ENCODE data around the gene AKT1. TPM values are rescaled to one million over a fixed set of nuclear protein-coding genes. Genes with fewer than 3 reads are reported as not detected.
A peak's percentile ranks its signal among the peaks of the same experiment; 100 is the strongest.
"Not testable (repeated sequence)": the region's sequence is repeated elsewhere in the genome, so short reads cannot be mapped to it uniquely, and the experiment has no call there.

The AKT1 gene
- polyA plus RNA-seq, 6 donors from 2014 or later, result 6.3 to 22.0 (median 14.1) TPM

DNA sequence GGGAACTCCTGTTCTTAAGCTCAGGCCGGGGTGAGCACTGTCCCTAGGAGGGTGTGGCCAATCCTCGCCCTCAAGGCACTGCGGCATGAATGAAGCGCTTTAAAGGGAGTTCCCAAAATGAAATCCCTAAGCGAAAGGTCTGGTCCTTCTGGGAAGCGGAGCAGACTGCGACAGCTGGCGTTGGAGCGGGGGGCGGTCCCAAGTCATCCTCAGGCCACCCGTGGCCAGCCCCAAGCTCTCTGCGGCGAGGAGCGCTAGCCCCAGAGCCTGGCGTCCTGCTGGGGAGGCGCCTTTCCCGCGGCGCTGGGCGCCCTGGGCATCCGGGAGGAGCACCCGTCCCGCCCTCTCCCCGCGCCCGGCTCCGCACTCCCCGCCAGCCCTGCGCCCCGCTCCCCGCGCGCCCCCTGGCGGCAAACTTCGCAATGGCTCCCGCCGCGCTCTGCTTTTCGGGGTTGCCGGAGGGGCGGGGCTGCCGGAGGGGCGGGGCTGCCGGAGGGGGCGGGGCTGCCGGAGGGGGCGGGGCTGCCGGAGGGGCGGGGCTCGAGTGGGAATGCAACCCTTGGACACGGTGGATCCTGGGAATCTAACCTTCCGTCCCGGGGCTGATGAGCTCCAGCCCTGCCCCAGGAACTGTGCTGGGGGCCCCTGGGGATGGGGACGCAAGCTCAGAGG, 30.8 kb upstream of the AKT1 start:
- Mint-ChIP-seq H3K4me3 (peak overlapping the region; percentile 78 to 93 (median 88)), H3K27me3 (peaks cover 8 to 23% (median 19%) of the 10 kb centered on the region in 3 donors), H3K36me3 (peaks cover 0 to 8% of the 10 kb centered on the region in 2 donors), H3K9me3 (peaks cover 0 to 8% (median 4%) of the 10 kb centered on the region in 7 donors), H3K27ac (peak overlapping the region in 4 of 6 donors; percentile 24 to 81 (median 70)), H3K4me1 (peaks cover 19 to 32% (median 28%) of the 10 kb centered on the region in 3 donors)
- ATAC-seq (ENCODE audit: low read depth in 2 of 2), result peak; percentile 85 to 87
- DNase-seq, result peak; percentile 89

DNA sequence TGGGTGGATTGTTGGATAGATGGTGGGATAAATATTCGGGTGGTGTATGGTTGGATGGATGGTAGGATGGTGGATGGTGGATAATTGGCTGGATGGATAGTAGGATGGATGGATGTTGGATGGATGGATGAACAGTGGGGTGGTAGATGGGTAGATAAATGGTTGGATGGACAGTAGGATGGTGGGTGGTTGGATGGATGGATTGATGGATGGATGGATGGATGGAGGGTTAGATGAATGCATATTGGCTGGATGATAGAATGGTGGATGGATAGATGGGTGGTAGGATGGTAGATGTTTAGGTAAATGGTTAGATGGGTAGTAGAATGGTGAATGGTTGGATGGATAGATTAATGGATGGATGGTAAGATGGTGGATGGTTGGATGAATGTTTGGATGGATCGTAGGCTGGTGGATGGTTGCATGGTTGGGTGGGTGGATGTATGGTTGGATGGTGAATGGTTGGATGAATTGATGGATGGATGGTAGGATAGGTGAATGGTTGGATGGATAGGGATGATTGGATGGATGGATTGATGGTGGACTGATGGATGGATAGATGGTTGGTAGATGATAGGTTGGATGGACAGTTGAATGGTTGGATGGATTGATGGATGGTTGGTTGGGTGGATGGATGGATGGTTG, 28.9 kb upstream of the AKT1 start:
- no peak overlapping the region for H3K27ac Mint-ChIP-seq
- peaks cover 0 to 8% (median 4%) of the 10 kb centered on the region in 7 donors for H3K9me3 Mint-ChIP-seq
- peaks cover 8 to 23% (median 19%) of the 10 kb centered on the region in 3 donors for H3K27me3 Mint-ChIP-seq
- H3K36me3 Mint-ChIP-seq, result peaks cover 0 to 8% of the 10 kb centered on the region in 2 donors
- no peak for DNase-seq
- peaks cover 19 to 32% (median 28%) of the 10 kb centered on the region in 3 donors for H3K4me1 Mint-ChIP-seq
- no peak for ATAC-seq (ENCODE audit: low read depth in 2 of 2)
- H3K4me3 Mint-ChIP-seq, result peak overlapping the region in 6 of 8 donors; percentile 75 to 90 (median 84)

DNA sequence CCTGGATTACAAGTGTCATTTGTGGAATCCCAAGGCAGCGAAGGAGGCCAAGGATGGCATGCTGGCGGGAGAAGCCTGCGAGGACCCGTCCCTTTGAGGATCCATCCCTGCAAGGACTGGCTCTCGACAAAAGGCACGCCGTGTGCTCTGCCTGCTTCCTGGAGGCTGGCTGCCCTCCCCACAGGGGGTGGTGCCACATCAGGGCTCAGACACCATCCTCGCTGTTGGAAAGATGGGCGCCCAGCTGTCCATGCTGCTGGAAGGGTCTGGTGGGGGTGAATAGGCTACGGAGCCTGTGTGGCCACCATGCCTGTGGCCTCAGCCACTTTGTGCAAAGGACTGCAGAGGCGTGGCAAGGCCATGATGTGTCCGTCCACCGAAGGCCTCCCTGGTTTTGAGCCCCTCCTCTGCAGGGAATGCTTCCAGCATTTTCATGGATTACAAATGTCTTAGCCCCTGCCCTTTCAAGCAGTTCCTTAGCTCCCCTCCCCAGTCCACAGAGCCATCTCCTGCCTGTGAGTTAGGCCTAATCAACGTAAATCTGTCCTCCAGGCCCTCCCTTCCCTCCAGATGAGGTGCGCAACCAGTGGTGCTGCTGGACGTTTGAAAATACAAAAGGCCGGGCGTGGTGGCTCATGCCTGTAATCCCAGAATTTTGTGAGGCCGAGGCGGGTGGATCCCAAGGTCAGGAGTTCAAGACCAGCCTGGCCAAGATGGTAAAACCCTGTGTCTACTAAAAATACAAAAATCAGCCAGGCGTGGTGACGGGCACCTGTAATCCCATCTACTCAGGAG, 27.5 kb upstream of the AKT1 start:
- H3K27me3 Mint-ChIP-seq, result peaks cover 8 to 23% (median 19%) of the 10 kb centered on the region in 3 donors
- no peak overlapping the region for H3K27ac Mint-ChIP-seq
- DNase-seq, result no peak
- H3K9me3 Mint-ChIP-seq, result peaks cover 0 to 8% (median 4%) of the 10 kb centered on the region in 7 donors
- H3K4me1 Mint-ChIP-seq, result peaks cover 19 to 36% (median 28%) of the 10 kb centered on the region in 3 donors
- no peak for ATAC-seq (ENCODE audit: low read depth in 2 of 2)
- peaks cover 0 to 8% of the 10 kb centered on the region in 2 donors for H3K36me3 Mint-ChIP-seq
- H3K4me3 Mint-ChIP-seq, result no peak overlapping the region

DNA sequence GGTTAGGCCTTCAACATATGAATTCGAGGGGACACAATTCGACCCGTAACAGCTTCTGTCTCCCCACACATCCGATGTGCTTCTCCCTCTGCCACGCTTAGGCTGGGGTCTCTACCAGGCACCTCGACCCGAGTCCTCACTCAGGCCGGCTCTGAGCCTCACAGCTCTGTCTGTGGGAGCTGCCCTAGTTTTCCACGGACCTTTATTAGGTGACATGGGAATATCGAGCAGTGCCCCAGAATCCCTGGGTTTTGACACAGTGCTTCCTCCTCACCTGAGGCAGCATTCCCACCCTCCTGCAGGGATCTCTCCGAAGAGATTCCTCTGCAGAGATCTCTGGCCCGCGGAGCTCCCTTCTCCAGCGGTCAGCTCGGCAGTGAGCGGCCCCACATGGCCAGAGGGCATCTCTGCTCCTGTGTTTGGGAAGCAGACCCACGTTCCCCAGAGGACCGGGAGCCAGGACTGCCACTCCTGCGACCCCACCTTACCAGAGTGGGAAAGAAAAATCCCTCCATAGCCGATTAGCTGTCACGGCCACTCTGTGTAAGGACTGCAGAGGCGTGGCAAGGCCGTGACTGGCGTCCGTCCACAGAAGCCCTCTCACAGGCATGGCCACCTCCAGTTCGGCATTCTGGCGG, 26.5 kb upstream of the AKT1 start:
- no peak for ATAC-seq (ENCODE audit: low read depth in 2 of 2)
- H3K4me1 Mint-ChIP-seq, result peaks cover 11 to 26% (median 21%) of the 10 kb centered on the region in 3 donors
- no peak overlapping the region for H3K4me3 Mint-ChIP-seq
- peaks cover 0 to 8% of the 10 kb centered on the region in 2 donors for H3K36me3 Mint-ChIP-seq
- peaks cover 8 to 20% (median 19%) of the 10 kb centered on the region in 3 donors for H3K27me3 Mint-ChIP-seq
- H3K27ac Mint-ChIP-seq, result no peak overlapping the region
- peaks cover 0 to 8% (median 4%) of the 10 kb centered on the region in 7 donors for H3K9me3 Mint-ChIP-seq
- no peak for DNase-seq

DNA sequence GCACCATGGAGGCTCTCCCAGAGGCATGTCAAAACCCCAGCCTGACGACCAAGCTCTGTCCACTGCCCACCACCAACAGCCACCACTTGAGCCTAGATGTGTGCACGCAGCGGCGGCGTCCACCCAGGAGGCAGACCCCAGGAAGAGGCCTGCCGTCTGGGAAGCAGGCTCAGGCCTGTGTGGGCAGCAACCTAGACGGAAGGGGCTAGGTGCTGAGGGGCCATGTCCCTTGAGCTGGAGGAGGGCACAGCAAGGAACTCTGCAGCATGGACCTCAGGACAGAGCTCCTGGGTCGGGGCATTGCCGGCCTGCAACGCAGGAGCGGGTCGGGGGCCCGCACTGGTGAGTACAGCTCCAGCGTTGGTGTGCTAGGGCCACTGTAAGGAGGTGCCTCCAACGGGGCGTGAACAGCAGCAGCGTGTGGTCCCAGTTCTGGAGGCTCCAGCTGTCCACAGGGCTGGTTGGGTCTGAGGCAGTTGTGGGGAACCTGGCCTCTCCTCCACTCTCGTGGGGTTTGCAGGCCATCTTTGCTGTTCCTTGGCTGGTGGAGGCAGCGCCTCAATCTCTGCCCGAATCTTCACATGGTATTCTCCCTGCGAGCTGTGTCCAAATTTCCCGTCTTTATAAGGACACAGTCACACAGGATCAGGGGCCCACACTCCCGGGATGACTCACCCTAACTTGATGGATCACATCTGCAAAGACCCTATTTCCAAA, 25.8 kb upstream of the AKT1 start:
- peaks cover 0 to 8% (median 4%) of the 10 kb centered on the region in 7 donors for H3K9me3 Mint-ChIP-seq
- peaks cover 0 to 8% of the 10 kb centered on the region in 2 donors for H3K36me3 Mint-ChIP-seq
- no peak for ATAC-seq (ENCODE audit: low read depth in 2 of 2)
- H3K27ac Mint-ChIP-seq, result peak overlapping the region in 1 of 6 donors; percentile 33
- no peak for DNase-seq
- no peak overlapping the region for H3K4me3 Mint-ChIP-seq
- H3K4me1 Mint-ChIP-seq, result peaks cover 15 to 30% (median 24%) of the 10 kb centered on the region in 3 donors
- H3K27me3 Mint-ChIP-seq, result peaks cover 8 to 19% (median 17%) of the 10 kb centered on the region in 3 donors

DNA sequence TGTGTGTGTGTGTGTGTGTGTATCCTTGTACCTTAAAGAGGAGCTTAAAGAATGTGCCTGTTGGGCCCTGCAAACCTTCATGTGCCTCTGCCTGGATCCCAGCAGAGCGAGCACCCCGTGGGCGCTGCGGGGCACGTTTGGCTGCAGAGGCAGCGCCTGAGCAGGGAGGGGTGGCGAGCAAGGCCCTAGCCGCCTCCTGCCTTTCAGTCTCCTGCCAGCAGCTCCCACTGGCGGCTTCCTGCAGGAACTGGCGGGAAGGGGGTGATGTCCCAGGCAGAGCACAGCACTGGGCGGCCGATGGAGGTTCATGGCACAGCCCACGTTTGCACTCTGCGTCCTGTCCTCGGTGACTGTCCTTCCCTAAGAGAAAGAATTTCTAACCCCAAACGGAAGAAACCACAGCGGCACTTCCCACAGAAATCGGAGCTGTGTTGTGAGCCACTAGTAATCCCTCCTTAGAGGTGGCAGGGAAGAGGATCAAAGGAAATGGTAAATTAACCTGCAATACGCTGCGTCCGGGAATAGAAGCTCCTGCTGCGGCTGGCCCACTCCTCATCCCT, 25.2 kb upstream of the AKT1 start:
- DNase-seq, result no peak
- H3K27ac Mint-ChIP-seq, result no peak overlapping the region

DNA sequence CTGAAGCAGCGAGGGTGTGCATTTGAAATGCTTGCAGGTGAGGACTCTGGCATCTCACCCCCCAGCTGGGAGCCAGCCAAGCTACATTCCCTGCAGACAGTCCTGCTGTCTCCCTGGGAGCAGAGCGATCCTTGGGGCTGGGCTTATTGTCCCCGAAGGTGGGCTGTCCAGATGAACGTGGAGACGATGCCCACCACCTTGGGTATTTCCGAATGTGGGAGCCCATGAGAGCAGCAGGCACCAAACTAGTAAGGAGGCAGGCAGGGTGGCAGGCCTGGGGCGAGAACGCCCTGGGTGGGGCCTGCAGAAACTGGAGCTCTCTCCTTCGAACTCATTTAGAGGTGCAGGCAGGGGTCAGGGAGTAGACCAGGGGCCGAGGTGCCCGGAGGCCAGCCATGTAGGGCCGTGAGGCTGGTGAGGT, 23.8 kb upstream of the AKT1 start:
- Mint-ChIP-seq H3K27ac (no peak overlapping the region), H3K4me3 (peak overlapping the region in 1 of 8 donors; percentile 92), H3K27me3 (peaks cover 2 to 4% (median 2%) of the 10 kb centered on the region in 3 donors), H3K4me1 (peaks cover 12 to 22% (median 16%) of the 10 kb centered on the region in 3 donors), H3K9me3 (peaks cover 0 to 2% (median 0%) of the 10 kb centered on the region in 7 donors), H3K36me3 (peaks cover 0 to 2% of the 10 kb centered on the region in 2 donors)
- ATAC-seq (ENCODE audit: low read depth in 2 of 2) (no peak), DNase-seq (no peak)

More for the DNA sequence above, 25.2 kb upstream of the AKT1 start:
- H3K9me3 Mint-ChIP-seq, result peaks cover 0 to 8% (median 4%) of the 10 kb centered on the region in 7 donors
- no peak for ATAC-seq (ENCODE audit: low read depth in 2 of 2)
- peaks cover 15 to 26% (median 22%) of the 10 kb centered on the region in 3 donors for H3K4me1 Mint-ChIP-seq
- peaks cover 0 to 8% of the 10 kb centered on the region in 2 donors for H3K36me3 Mint-ChIP-seq
- peaks cover 8 to 17% (median 16%) of the 10 kb centered on the region in 3 donors for H3K27me3 Mint-ChIP-seq
- H3K4me3 Mint-ChIP-seq, result no peak overlapping the region

DNA sequence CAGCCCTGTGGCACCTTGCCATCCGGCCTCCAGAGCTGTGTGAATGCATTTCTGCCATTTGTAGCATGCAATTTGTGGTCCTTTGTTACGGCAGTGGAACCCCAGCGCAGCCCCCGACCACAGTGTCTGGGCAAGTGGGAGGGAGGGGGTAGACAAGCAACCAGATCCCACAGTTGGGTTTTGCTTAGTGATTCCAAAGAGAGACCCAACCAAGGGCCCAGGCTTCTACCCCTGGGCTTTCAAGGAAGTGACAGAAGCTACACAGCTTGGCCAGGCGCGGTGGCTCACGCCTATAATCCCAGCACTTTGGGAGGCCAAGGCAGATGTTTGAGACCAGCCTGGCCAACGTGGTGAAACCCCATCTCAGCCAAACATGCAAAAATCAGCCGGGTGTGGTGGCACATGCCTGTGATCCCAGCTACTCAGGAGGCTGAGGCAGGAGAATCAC, 23.2 kb upstream of the AKT1 start:
- H3K9me3 Mint-ChIP-seq, result no peaks in the 10 kb centered on the region
- H3K27ac Mint-ChIP-seq, result peak overlapping the region in 3 of 6 donors; percentile 18 to 83 (median 58)
- H3K4me1 Mint-ChIP-seq, result peaks cover 18 to 24% (median 20%) of the 10 kb centered on the region in 3 donors
- H3K27me3 Mint-ChIP-seq, result no peaks in the 10 kb centered on the region
- H3K4me3 Mint-ChIP-seq, result peak overlapping the region in 2 of 8 donors; percentile 56 to 92
- ATAC-seq (ENCODE audit: low read depth in 2 of 2) (no peak), DNase-seq (no peak)
- H3K36me3 Mint-ChIP-seq, result no peaks in the 10 kb centered on the region

DNA sequence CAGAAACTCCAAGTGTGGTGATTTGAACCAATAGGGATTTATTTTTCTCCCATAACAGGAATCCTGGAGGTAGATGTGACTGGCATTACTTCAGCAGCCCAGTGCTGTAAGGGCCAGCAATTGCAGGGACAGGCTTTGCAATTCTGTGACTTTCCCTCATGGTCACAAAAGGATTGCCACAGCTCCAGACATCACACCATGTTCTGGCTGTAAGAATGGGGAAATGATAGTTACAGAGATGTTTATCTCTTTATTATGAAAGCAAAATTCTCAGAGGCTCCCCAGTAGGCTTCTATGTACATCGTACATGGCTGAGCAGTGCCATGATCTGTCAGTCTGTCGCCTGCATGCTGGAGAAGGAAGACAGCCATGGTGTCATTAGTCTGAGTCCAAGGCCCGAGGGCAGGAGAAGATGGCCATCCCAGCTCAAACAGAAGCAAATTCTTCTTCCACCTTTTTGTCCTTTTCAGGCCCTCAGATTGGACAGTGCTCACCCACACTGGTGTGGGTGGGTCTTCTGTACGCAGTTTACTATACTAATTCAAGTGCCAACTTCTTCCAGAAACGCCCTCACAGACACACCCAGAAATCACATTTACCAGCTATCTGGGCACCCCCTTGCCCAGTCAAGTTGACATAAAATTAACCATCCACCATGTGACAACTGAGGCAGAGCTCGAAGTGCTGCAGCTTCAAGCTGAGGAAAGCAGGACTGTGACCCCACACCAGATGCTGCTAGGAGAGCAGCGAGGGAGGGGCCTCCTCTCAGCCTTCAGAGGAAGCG, 22.6 kb upstream of the AKT1 start:
- no peaks in the 10 kb centered on the region for H3K36me3 Mint-ChIP-seq
- peaks cover 20 to 26% (median 22%) of the 10 kb centered on the region in 3 donors for H3K4me1 Mint-ChIP-seq
- peak overlapping the region in 4 of 8 donors; percentile 35 to 92 (median 78) for H3K4me3 Mint-ChIP-seq
- H3K9me3 Mint-ChIP-seq, result no peaks in the 10 kb centered on the region
- peak overlapping the region in 3 of 6 donors; percentile 18 to 83 (median 58) for H3K27ac Mint-ChIP-seq
- no peak for ATAC-seq (ENCODE audit: low read depth in 2 of 2)
- H3K27me3 Mint-ChIP-seq, result no peaks in the 10 kb centered on the region
- no peak for DNase-seq

DNA sequence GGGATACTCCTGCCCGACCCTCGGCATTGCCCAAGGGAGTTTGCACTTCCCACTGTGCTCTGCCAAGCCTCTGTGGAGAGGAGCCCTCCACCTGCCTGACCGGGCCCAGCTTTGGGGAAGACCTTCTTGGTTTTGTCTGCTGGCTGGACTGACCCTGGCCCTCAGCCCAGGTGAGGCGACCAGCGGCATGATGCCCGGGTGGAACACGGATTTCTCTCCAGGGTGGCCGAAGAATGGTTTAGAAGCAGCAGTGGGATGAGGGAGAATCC, 21.0 kb upstream of the AKT1 start:
- peak overlapping the region; percentile 86 to 99 (median 94) for H3K27ac Mint-ChIP-seq
- no peaks in the 10 kb centered on the region for H3K9me3 Mint-ChIP-seq
- no peaks in the 10 kb centered on the region for H3K36me3 Mint-ChIP-seq
- H3K4me3 Mint-ChIP-seq, result peak overlapping the region; percentile 89 to 96 (median 92)
- H3K27me3 Mint-ChIP-seq, result no peaks in the 10 kb centered on the region
- peaks cover 20 to 26% (median 22%) of the 10 kb centered on the region in 3 donors for H3K4me1 Mint-ChIP-seq
- ATAC-seq (ENCODE audit: low read depth in 2 of 2) (no peak), DNase-seq (no peak)

DNA sequence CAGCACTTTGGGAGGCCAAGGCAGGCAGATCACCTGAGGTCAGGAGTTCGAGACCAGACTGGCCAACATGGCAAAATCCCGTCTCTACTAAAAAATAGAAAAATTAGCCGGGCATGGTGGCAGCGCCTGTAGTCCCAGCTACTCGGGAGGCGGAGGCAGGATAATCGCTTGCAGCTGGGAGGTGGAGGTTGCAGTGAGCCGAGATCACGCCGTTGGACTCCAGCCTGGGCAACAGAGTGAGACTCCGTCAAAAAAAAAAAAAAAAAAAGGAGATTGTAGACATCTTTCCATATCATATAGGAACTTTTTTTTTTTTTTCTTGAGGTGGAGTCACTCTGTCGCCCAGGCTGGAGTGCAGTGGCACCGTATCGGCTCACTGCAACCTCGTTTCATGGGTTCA, 19.2 kb upstream of the AKT1 start:
- not testable (repeated sequence) for DNase-seq; H3K9me3 Mint-ChIP-seq; H3K27me3 Mint-ChIP-seq; ATAC-seq (ENCODE audit: low read depth in 2 of 2); H3K36me3 Mint-ChIP-seq
- Mint-ChIP-seq H3K27ac (peak overlapping the region; percentile 90 to 99 (median 94)), H3K4me1 (peaks cover 22 to 26% (median 25%) of the 10 kb centered on the region in 3 donors), H3K4me3 (peak overlapping the region; percentile 89 to 96 (median 92))

All from naive B cell (primary cell).